CD8-positive, alpha-beta memory T cell (primary cell): ENCODE results near the gene LRRC71. TPM values are rescaled to one million over a fixed set of nuclear protein-coding genes. Genes with fewer than 3 reads are reported as not detected.

Source experiments
- CTCF ChIA-PET: fragments of 350-600 bp; sonication (Branson Sonifier 250); formaldehyde crosslinking; loops from one replicate; lab custom pipeline; 2021; ENCODE audit warnings: antibody characterized with exemption; lab: Charles Lee
- POLR2A ChIA-PET: fragments of 350-600 bp; sonication (Branson Sonifier 250); formaldehyde crosslinking; loops from one replicate; lab custom pipeline; 2021; ENCODE audit warnings: antibody characterized with exemption; lab: Charles Lee
- DNase-seq, 5 donors: peaks; one replicate each; pipeline versions ENCODE4 v3.0.0 to v3.0.0-alpha.2; 2020 to 2022; ENCODE audit warnings: mixed read lengths in 1 of 5
- H3K27ac ChIP-seq: one replicate; pipeline ENCODE4 v1.7.0; 2013; ENCODE audit warnings: low read depth, mild to moderate bottlenecking, low read length, moderate library complexity
- H3K27me3 ChIP-seq: 2 replicates; pipeline ENCODE4 v1.7.0; 2013; ENCODE audit warnings: low read length, mild to moderate bottlenecking; ENCODE audit not compliant: insufficient read depth, poor library complexity, severe bottlenecking
- H3K36me3 ChIP-seq: 2 replicates; pipeline ENCODE4 v1.7.0; 2013; ENCODE audit warnings: mild to moderate bottlenecking, low read length, moderate library complexity; ENCODE audit not compliant: insufficient read depth
- H3K4me1 ChIP-seq: 2 replicates; pipeline ENCODE4 v1.7.0; 2013; ENCODE audit warnings: mild to moderate bottlenecking, low read length, moderate library complexity; ENCODE audit not compliant: insufficient read depth
- H3K4me3 ChIP-seq: 2 replicates; pipeline ENCODE4 v1.7.0; 2013; ENCODE audit warnings: mild to moderate bottlenecking, low read length
- H3K9me3 ChIP-seq: 2 replicates; pipeline ENCODE4 v1.7.0; 2013; ENCODE audit warnings: mild to moderate bottlenecking, low read length
- H3K27ac Mint-ChIP-seq, 8 donors: one replicate each; pipeline ENCODE4 v1.8.0; 2020 to 2021; ENCODE audit warnings: mixed read lengths in 8 of 8, mild to moderate bottlenecking in 6 of 8, inconsistent platforms in 3 of 8, moderate library complexity in 3 of 8
- H3K27me3 Mint-ChIP-seq, 2 donors: one replicate each; pipeline ENCODE4 v1.8.0; 2020 to 2021; ENCODE audit warnings: mixed read lengths in 2 of 2, mild to moderate bottlenecking in 1 of 2, moderate library complexity in 1 of 2
- H3K36me3 Mint-ChIP-seq, 3 donors: one replicate each; pipeline ENCODE4 v1.8.0; 2020 to 2021; ENCODE audit warnings: mixed read lengths in 3 of 3, inconsistent platforms in 1 of 3, mild to moderate bottlenecking in 1 of 3
- H3K4me1 Mint-ChIP-seq, 3 donors: one replicate each; pipeline ENCODE4 v1.8.0; 2020 to 2021; ENCODE audit warnings: mixed read lengths in 3 of 3, inconsistent platforms in 1 of 3, mild to moderate bottlenecking in 1 of 3
- H3K4me3 Mint-ChIP-seq, 7 donors: one replicate each; pipeline ENCODE4 v1.8.0; 2020 to 2021; ENCODE audit warnings: mixed read lengths in 7 of 7, mild to moderate bottlenecking in 6 of 7, moderate library complexity in 4 of 7, inconsistent platforms in 2 of 7
- H3K9me3 Mint-ChIP-seq, 5 donors: one replicate each; pipeline ENCODE4 v1.8.0; 2020 to 2022; ENCODE audit warnings: mixed read lengths in 5 of 5, mild to moderate bottlenecking in 3 of 5, moderate library complexity in 2 of 5, inconsistent platforms in 1 of 5
- polyA plus RNA-seq: library from polyadenylated mRNA; unstranded; fragments of 300-500 nt; fragmentation: Illumina TruSeq; gene quantifications from one replicate; pipeline ENCODE4 v1.2.3, GENCODE V29; 2021
- total RNA-seq, 2 experiments: library from RNA; stranded (reverse); gene quantifications; one replicate each; pipeline ENCODE4 v1.2.3, GENCODE V29; 2021

The LRRC71 gene
- total and polyA plus RNA-seq, 3 experiments from 2014 or later: not detected

DNA sequence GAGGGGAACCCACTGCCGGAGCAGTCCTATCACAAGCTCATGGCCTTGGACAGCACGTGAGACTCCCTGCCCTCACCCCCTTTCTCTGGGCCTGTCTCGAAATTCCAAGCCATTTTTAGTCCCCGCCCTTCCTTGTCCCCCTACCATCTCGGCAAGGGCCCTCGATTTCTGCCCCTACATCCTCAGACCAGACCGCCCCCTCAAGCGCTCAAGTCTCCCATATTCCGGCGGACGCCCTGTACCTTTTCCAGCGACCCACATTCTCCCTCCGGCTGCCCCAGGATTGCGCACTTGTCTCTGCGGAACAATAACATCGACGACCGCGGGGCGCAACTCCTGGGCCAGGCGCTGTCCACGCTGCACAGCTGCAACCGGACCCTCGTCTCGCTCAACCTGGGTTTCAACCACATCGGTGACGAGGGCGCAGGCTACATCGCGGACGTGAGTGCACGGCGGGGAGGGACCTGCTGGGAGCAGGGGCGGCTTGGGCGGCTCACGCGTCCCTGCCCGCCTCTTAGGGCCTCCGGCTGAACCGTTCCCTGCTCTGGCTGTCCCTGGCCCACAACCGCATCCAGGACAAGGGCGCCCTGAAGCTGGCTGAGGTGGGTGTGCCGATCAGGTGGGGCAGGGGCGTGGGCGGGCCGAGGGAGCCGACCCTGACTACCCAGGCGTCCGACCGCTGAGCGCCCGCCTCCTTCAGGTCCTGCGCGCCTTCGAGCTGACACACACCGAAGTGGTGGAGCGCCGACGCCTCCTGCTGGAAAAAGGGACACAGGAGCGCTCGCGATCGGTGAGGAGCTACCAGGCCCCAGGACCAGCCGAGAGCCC, 7.0 kb downstream of the LRRC71 start:
- Mint-ChIP-seq H3K27ac (peak overlapping the region in 1 of 8 donors; percentile 56), H3K9me3 (peaks cover 0 to 2% (median 0%) of the 10 kb centered on the region in 5 donors), H3K4me3 (peak overlapping the region in 4 of 7 donors; percentile 15 to 50 (median 29)), H3K36me3 (peaks cover 0 to 1% (median 0%) of the 10 kb centered on the region in 3 donors), H3K27me3 (peaks cover 71 to 90% of the 10 kb centered on the region in 2 donors), H3K4me1 (peaks cover 12 to 38% (median 13%) of the 10 kb centered on the region in 3 donors)
- peaks cover 7% of the 10 kb centered on the region for H3K4me1 ChIP-seq
- ChIA-PET POLR2A (no interaction called here), CTCF (interaction anchor here (0.7 to 3.0 kb wide), 9 partner anchors 10 to 238 kb away, joined by 3 to 16 read pairs (median 5); partner anchors contain the start of gene NTRK1)
- H3K36me3 ChIP-seq: no peaks in the 10 kb centered on the region
- no peaks in the 10 kb centered on the region for H3K9me3 ChIP-seq
- no peak overlapping the region for H3K27ac ChIP-seq
- no peak overlapping the region for H3K4me3 ChIP-seq
- peaks cover 31% of the 10 kb centered on the region for H3K27me3 ChIP-seq
- DNase-seq: peak; percentile 35 to 70 (median 43)

DNA sequence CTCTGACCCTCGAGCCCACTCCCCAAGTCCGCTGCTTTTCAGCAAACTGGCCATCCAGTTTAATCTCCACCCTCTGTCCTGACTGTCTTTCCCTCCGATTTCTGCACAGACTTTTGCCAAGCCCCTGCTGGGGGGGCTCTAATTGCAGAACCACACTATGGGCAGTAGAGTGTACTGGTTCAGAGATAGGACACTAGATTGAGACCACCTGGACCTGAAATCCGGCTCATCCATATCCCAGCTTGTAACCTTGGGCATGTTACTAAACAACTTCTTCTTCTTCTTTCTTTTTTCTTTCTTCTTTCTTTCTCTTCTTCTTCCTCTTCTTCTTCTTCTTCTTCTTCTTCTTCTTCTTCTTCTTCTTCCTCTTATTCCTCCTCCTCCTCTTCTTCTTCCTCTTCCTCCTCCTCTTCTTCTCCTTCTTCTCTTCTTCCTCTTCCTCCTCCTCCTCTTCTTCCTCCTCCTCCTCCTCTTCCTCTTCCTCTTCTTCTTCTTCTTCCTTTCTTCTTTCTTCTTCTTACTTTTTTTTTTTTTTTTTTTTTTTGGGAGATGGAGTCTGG, 7.7 kb downstream of the LRRC71 start:
- H3K27ac Mint-ChIP-seq: no peak overlapping the region
- no peak overlapping the region for H3K4me3 ChIP-seq
- peaks cover 29% of the 10 kb centered on the region for H3K27me3 ChIP-seq
- H3K27ac ChIP-seq: no peak overlapping the region
- ChIA-PET POLR2A (interaction anchor here (0.7 kb wide), 1 partner anchor 191 kb away, joined by 13 read pairs; no protein-coding TSS in a partner anchor), CTCF (interaction anchor here (0.7 to 3.0 kb wide), 9 partner anchors 11 to 238 kb away, joined by 3 to 16 read pairs (median 5); partner anchors contain the start of gene NTRK1)
- no peaks in the 10 kb centered on the region for H3K36me3 ChIP-seq
- DNase-seq: no peak
- H3K36me3 Mint-ChIP-seq: peaks cover 0 to 1% (median 0%) of the 10 kb centered on the region in 3 donors
- no peaks in the 10 kb centered on the region for H3K9me3 ChIP-seq
- H3K4me1 Mint-ChIP-seq: peaks cover 11 to 36% (median 13%) of the 10 kb centered on the region in 3 donors
- H3K4me3 Mint-ChIP-seq: peak overlapping the region in 6 of 7 donors; percentile 2 to 52 (median 37)
- peaks cover 7% of the 10 kb centered on the region for H3K4me1 ChIP-seq
- H3K27me3 Mint-ChIP-seq: peaks cover 67 to 90% of the 10 kb centered on the region in 2 donors
- H3K9me3 Mint-ChIP-seq: peaks cover 0 to 2% (median 0%) of the 10 kb centered on the region in 5 donors

DNA sequence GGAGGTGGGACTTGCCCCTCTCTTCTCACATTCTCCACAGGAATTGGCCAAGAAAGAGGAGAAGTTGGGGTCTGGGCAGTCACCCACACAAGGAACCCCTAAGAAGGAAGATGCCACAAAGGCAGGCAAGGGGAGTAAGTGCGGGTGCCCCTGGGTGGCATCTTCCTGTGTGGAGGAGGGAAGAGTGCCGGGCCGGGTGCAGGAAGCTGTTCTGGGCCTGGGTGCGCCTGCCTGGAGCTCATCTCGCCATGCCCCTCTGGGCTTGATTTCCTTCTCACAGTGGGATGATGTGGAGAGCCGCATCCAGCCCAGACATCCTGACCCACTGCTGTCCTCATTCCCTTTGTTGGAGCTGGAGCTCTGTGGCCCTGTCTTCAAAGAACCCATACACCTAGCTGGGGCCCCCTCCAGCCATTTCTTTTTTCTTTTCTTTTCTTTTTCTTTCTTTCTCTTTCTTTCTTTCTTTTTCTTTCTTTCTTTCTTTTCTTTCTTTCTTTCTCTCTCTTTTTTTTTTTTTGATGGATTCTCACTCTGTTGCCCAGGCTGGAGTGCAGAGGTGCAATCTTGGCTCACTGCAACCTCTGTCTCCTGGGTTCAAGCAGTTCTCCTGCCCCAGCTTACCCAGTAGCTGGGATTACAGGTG, 9.3 kb downstream of the LRRC71 start:
- no peak for DNase-seq
- H3K4me1 Mint-ChIP-seq: peaks cover 7 to 22% (median 8%) of the 10 kb centered on the region in 3 donors
- ChIA-PET POLR2A (no interaction called here), CTCF (interaction anchor here (3.0 kb wide), 1 partner anchor 40 kb away, joined by 16 read pairs; no protein-coding TSS in a partner anchor)
- Histone ChIP-seq H3K4me3 (no peak overlapping the region), H3K27me3 (peaks cover 27% of the 10 kb centered on the region), H3K4me1 (no peaks in the 10 kb centered on the region), H3K27ac (no peak overlapping the region), H3K9me3 (no peaks in the 10 kb centered on the region), H3K36me3 (no peaks in the 10 kb centered on the region)
- peaks cover 0 to 1% (median 0%) of the 10 kb centered on the region in 3 donors for H3K36me3 Mint-ChIP-seq
- H3K27me3 Mint-ChIP-seq: peaks cover 64 to 79% of the 10 kb centered on the region in 2 donors
- H3K9me3 Mint-ChIP-seq: peaks cover 0 to 2% (median 0%) of the 10 kb centered on the region in 5 donors
- H3K4me3 Mint-ChIP-seq: no peak overlapping the region
- no peak overlapping the region for H3K27ac Mint-ChIP-seq

DNA sequence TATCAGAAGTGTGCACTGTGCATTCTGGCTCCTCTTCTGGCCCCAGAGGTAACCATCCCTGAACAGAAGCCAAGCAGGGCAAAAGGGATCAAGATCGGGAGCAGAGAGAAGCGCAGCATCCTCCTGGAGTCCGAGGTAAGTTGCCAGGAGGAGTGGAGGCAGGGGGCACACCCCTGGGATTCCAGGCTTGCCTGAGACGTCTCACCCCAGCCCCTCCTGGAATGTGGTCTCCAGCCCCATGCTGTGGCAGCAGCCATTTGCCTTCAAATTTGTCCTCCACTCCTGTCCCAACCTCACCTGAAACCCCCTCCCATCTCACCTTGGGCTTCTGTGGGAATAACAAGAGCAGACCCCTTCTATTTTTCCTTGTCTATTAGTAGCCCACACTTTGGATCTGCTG, 10.1 kb downstream of the LRRC71 start:
- DNase-seq: no peak
- no peak overlapping the region for H3K4me3 Mint-ChIP-seq
- no peak overlapping the region for H3K27ac ChIP-seq
- H3K27me3 Mint-ChIP-seq: peaks cover 58 to 71% of the 10 kb centered on the region in 2 donors
- no peak overlapping the region for H3K4me3 ChIP-seq
- ChIA-PET CTCF (no interaction called here), POLR2A (no interaction called here)
- no peaks in the 10 kb centered on the region for H3K36me3 ChIP-seq
- peaks cover 7 to 22% (median 8%) of the 10 kb centered on the region in 3 donors for H3K4me1 Mint-ChIP-seq
- H3K9me3 ChIP-seq: no peaks in the 10 kb centered on the region
- H3K36me3 Mint-ChIP-seq: peaks cover 0 to 1% (median 0%) of the 10 kb centered on the region in 3 donors
- peaks cover 19% of the 10 kb centered on the region for H3K27me3 ChIP-seq
- H3K9me3 Mint-ChIP-seq: no peaks in the 10 kb centered on the region
- H3K4me1 ChIP-seq: no peaks in the 10 kb centered on the region
- H3K27ac Mint-ChIP-seq: no peak overlapping the region

DNA sequence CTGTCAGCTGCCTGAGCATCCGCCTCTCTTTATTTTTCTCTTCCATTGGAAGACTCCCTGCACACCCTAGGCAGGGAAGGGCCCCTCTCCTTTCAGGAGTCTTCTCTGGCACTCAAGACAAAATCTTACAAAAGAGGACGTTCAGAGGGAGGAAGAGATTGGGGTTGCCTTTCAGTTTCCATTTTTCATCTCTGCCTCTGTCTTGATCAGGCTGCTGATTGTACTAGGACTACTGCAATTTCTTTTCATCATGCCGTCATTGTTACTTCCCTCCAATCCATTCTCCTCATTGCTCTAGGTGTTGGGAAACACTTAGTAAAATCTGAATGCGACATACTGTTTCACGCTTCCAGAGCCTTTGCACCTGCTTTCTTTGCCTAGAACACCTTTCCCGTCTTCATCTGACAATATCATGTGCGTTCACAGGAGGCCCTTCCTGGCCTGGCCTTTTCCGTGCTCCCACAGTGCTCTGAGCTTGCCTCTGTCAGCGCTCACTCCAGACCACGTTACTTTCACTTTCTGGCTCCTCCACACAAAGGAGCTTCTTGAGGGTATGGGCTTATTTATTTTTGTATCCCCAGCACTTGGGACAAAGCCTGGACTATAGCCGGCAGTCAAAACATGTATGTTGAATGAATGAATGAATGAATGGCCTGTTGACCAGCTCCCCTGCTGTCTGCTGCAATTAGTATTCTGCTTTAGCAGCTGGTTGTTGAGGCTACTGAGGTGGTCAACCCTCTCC, 10.9 kb downstream of the LRRC71 start:
- ChIA-PET POLR2A (no interaction called here), CTCF (interaction anchor here (1.3 to 1.7 kb wide), 2 partner anchors 10 to 40 kb away, joined by 3 to 7 read pairs; no protein-coding TSS in a partner anchor)
- no peak for DNase-seq
- no peaks in the 10 kb centered on the region for H3K9me3 ChIP-seq
- H3K27me3 ChIP-seq: peaks cover 14% of the 10 kb centered on the region
- H3K4me1 Mint-ChIP-seq: peaks cover 7 to 15% (median 8%) of the 10 kb centered on the region in 3 donors
- H3K27ac ChIP-seq: no peak overlapping the region
- no peak overlapping the region for H3K4me3 ChIP-seq
- peaks cover 0 to 1% (median 0%) of the 10 kb centered on the region in 3 donors for H3K36me3 Mint-ChIP-seq
- H3K27ac Mint-ChIP-seq: no peak overlapping the region
- peak overlapping the region in 1 of 7 donors; percentile 20 for H3K4me3 Mint-ChIP-seq
- no peaks in the 10 kb centered on the region for H3K4me1 ChIP-seq
- H3K36me3 ChIP-seq: no peaks in the 10 kb centered on the region
- H3K27me3 Mint-ChIP-seq: peaks cover 50 to 62% of the 10 kb centered on the region in 2 donors
- H3K9me3 Mint-ChIP-seq: no peaks in the 10 kb centered on the region

DNA sequence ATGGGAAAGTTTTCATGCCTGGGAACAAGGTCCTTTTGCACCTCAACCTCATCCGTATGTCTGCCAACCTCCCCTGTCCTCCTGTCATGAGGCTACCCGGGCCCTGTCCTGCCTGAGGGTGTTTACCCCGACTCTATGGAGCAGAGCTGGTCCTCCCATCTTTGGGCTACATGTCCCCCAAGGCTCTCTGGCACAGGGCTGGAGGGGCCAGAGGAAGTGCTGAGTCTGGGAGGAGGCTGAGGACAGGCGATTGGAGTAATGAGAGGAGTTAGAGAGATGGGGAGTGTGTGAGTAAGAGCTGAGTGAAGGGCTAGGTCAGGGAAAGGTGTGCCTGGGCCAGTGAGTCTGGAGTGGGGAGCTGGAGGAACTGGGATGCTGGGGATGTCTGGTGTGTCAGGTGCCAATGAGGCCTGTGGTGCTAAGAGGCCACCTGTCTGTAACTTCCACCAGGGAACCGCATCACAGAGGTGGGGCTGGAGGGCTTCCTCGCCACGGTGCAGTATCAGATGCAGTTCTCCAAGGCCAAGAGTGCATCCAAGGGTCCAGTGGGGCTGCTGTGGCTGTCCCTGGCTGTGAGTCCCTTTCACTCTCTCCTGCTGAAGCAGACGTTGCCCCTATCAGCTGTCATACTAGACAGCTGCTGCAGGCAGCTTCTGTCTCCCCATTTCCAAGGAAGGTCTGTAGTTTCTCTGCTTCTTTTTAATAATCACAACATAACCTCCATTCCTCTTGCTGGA, 11.7 kb downstream of the LRRC71 start:
- Histone ChIP-seq H3K4me3 (no peak overlapping the region), H3K36me3 (no peaks in the 10 kb centered on the region), H3K27me3 (peaks cover 8% of the 10 kb centered on the region), H3K9me3 (no peaks in the 10 kb centered on the region), H3K27ac (no peak overlapping the region), H3K4me1 (no peaks in the 10 kb centered on the region)
- Mint-ChIP-seq H3K36me3 (peaks cover 0 to 1% (median 0%) of the 10 kb centered on the region in 3 donors), H3K27me3 (peaks cover 45 to 55% of the 10 kb centered on the region in 2 donors), H3K4me1 (peaks cover 7 to 13% (median 8%) of the 10 kb centered on the region in 3 donors), H3K27ac (no peak overlapping the region), H3K4me3 (no peak overlapping the region), H3K9me3 (no peaks in the 10 kb centered on the region)
- CTCF ChIA-PET: interaction anchor here (1.3 to 1.7 kb wide), 2 partner anchors 9 to 40 kb away, joined by 3 to 7 read pairs; no protein-coding TSS in a partner anchor
- no peak for DNase-seq
- POLR2A ChIA-PET: no interaction called here

DNA sequence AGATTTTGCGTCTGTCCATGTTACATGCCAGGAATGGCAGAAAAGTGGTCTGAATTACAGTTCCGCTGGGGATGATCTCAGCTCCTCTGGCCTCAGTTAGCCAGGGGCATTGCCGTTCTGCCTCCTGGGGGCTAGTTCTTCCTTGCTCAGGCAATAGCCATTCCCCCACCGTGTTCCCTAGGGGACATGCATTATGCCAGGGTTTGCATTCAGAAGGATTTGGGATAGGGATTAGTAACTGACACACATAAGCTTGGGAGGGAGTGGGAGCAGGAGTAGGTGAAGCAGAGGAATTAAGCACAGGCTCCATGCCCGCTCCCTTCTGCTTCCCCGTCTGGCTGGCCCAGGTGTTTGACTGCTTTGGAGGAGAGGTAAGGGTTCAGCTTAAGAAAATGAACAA, 12.7 kb downstream of the LRRC71 start:
- CTCF ChIA-PET: interaction anchor here (1.5 to 1.7 kb wide), 2 partner anchors 8 to 244 kb away, joined by 3 to 7 read pairs; no protein-coding TSS in a partner anchor

More for the DNA sequence above, 12.7 kb downstream of the LRRC71 start:
- peaks cover 37 to 47% of the 10 kb centered on the region in 2 donors for H3K27me3 Mint-ChIP-seq
- no peak overlapping the region for H3K27ac ChIP-seq
- H3K4me3 ChIP-seq: no peak overlapping the region
- no peaks in the 10 kb centered on the region for H3K9me3 ChIP-seq
- no peak for DNase-seq
- peaks cover 2% of the 10 kb centered on the region for H3K27me3 ChIP-seq
- H3K4me3 Mint-ChIP-seq: no peak overlapping the region
- POLR2A ChIA-PET: no interaction called here
- no peaks in the 10 kb centered on the region for H3K4me1 ChIP-seq
- H3K27ac Mint-ChIP-seq: no peak overlapping the region
- H3K36me3 ChIP-seq: no peaks in the 10 kb centered on the region
- peaks cover 2 to 5% (median 2%) of the 10 kb centered on the region in 3 donors for H3K4me1 Mint-ChIP-seq
- H3K36me3 Mint-ChIP-seq: peaks cover 0 to 1% (median 0%) of the 10 kb centered on the region in 3 donors
- no peaks in the 10 kb centered on the region for H3K9me3 Mint-ChIP-seq
